ENCODE data around the gene OSTN. TPM values are rescaled to one million over a fixed set of nuclear protein-coding genes. Genes with fewer than 3 reads are reported as not detected.

OSTN gene
- total RNA-seq, 1 experiment from 2014 or later, result not detected

DNA sequence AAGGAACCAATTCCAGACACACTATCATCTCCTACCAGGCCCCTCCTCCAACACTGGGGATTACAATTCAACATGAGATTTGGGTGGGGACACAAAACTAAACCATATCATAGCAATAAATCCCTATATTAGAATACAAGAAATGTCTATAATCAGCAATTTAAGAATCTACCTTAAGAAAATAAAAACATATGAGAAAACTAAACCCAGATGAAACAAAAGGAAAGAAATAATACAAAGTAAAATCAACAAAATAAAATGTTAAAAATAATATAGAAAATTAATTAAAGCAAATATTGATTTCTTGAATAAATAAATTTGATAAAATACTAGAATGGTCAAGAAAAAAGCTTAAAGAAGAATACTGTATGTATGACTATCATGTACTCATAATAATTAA is 6.1 kb upstream of the OSTN start:
- ATAC-seq, result no peak
- intact Hi-C loops (cut with micrococcal nuclease; ENCODE audit: unreplicated experiment) (no loop called here), in situ Hi-C loops (cut with HindIII; ENCODE audit: low pct_unique_long_range_greater_than_20kb, low sequenced_read_pairs) (no loop called here)
- BruUV-seq (replicated peaks), result no TSS peak
- Histone ChIP-seq H3K27ac (ENCODE audit: low read length) (no peak overlapping the region), H3K36me3 (ENCODE audit: control insufficient read depth, insufficient read depth, low read length) (no peaks in the 10 kb centered on the region), H3K27me3 (ENCODE audit: control insufficient read depth, insufficient read depth, low read length) (no peaks in the 10 kb centered on the region), H3K4me1 (ENCODE audit: control insufficient read depth, insufficient read depth, low read length) (no peaks in the 10 kb centered on the region), H3K9me3 (ENCODE audit: control insufficient read depth, insufficient read depth, low read depth, low read length) (no peaks in the 10 kb centered on the region), H3K4me3 (ENCODE audit: low read depth in 2 of 2, low read length in 2 of 2) (no peak overlapping the region)
- no peak for DNase-seq (ENCODE audit: low read depth, low spot score)
- ChIA-PET CTCF (no interaction called here), POLR2A (no interaction called here)
- TF ChIP-seq TCF7L2 (IDR thresholded peaks at IDR 0.05; ENCODE audit: low read depth, low read length) (no peak), SIN3A (IDR thresholded peaks at IDR 0.05; ENCODE audit: borderline replicate concordance, insufficient read depth, low read depth, low read length) (no peak), POLR2AphosphoS5 (IDR thresholded peaks at IDR 0.05; ENCODE audit: low read depth, low read length) (no peak)
- TF ChIP-seq, protein P1, sequence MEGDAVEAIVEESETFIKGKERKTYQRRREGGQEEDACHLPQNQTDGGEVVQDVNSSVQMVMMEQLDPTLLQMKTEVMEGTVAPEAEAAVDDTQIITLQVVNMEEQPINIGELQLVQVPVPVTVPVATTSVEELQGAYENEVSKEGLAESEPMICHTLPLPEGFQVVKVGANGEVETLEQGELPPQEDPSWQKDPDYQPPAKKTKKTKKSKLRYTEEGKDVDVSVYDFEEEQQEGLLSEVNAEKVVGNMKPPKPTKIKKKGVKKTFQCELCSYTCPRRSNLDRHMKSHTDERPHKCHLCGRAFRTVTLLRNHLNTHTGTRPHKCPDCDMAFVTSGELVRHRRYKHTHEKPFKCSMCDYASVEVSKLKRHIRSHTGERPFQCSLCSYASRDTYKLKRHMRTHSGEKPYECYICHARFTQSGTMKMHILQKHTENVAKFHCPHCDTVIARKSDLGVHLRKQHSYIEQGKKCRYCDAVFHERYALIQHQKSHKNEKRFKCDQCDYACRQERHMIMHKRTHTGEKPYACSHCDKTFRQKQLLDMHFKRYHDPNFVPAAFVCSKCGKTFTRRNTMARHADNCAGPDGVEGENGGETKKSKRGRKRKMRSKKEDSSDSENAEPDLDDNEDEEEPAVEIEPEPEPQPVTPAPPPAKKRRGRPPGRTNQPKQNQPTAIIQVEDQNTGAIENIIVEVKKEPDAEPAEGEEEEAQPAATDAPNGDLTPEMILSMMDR (IDR thresholded peaks at IDR 0.05), result no peak
- TF ChIP-seq, protein P2, sequence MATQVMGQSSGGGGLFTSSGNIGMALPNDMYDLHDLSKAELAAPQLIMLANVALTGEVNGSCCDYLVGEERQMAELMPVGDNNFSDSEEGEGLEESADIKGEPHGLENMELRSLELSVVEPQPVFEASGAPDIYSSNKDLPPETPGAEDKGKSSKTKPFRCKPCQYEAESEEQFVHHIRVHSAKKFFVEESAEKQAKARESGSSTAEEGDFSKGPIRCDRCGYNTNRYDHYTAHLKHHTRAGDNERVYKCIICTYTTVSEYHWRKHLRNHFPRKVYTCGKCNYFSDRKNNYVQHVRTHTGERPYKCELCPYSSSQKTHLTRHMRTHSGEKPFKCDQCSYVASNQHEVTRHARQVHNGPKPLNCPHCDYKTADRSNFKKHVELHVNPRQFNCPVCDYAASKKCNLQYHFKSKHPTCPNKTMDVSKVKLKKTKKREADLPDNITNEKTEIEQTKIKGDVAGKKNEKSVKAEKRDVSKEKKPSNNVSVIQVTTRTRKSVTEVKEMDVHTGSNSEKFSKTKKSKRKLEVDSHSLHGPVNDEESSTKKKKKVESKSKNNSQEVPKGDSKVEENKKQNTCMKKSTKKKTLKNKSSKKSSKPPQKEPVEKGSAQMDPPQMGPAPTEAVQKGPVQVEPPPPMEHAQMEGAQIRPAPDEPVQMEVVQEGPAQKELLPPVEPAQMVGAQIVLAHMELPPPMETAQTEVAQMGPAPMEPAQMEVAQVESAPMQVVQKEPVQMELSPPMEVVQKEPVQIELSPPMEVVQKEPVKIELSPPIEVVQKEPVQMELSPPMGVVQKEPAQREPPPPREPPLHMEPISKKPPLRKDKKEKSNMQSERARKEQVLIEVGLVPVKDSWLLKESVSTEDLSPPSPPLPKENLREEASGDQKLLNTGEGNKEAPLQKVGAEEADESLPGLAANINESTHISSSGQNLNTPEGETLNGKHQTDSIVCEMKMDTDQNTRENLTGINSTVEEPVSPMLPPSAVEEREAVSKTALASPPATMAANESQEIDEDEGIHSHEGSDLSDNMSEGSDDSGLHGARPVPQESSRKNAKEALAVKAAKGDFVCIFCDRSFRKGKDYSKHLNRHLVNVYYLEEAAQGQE (IDR thresholded peaks at IDR 0.05; ENCODE audit: insufficient read depth in 1 of 2, low read depth in 2 of 2, low read length in 1 of 2), result no peak

DNA sequence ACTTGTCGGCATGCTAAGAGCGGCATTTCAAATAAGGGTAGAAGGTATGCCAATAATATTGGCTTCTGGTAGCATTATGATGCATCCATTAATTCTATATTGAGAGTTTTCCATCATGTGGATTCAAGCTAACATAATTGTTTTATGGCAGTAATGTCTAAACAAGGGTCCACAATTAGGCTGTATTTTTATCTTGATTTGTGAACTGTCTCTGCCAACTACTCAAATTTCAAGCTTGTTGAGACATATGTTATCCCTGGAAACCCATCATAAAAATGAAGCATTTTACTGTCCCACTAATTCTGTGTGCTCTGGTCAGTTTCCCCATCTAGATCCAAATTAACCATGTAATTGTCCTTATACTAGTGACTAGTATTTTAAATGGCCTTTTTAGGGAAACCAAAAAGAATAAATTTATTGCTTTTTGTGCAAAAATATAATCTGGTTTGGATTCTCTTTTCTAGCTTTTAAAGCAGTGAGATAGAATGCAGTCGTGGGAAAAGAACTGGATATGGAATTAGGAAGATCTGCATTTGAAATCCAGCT is 1.2 kb upstream of the OSTN start:
- TF ChIP-seq TCF7L2 (IDR thresholded peaks at IDR 0.05; ENCODE audit: low read depth, low read length) (no peak), SIN3A (IDR thresholded peaks at IDR 0.05; ENCODE audit: borderline replicate concordance, insufficient read depth, low read depth, low read length) (no peak), POLR2AphosphoS5 (IDR thresholded peaks at IDR 0.05; ENCODE audit: low read depth, low read length) (no peak)
- TF ChIP-seq, protein P1 (IDR thresholded peaks at IDR 0.05), result no peak
- TF ChIP-seq, protein P2 (IDR thresholded peaks at IDR 0.05; ENCODE audit: insufficient read depth in 1 of 2, low read depth in 2 of 2, low read length in 1 of 2), result no peak
- H3K27me3 ChIP-seq (ENCODE audit: control insufficient read depth, insufficient read depth, low read length), result no peaks in the 10 kb centered on the region
- ChIA-PET CTCF (no interaction called here), POLR2A (no interaction called here)
- in situ Hi-C loops (cut with HindIII; ENCODE audit: low pct_unique_long_range_greater_than_20kb, low sequenced_read_pairs) (no loop called here), intact Hi-C loops (cut with micrococcal nuclease; ENCODE audit: unreplicated experiment) (no loop called here)
- no peak overlapping the region for H3K27ac ChIP-seq (ENCODE audit: low read length)
- no peak overlapping the region for H3K4me3 ChIP-seq (ENCODE audit: low read depth in 2 of 2, low read length in 2 of 2)
- no peak for DNase-seq (ENCODE audit: low read depth, low spot score)
- no peak for ATAC-seq
- BruUV-seq (replicated peaks), result no TSS peak
- H3K4me1 ChIP-seq (ENCODE audit: control insufficient read depth, insufficient read depth, low read length), result no peaks in the 10 kb centered on the region
- H3K36me3 ChIP-seq (ENCODE audit: control insufficient read depth, insufficient read depth, low read length), result no peaks in the 10 kb centered on the region
- H3K9me3 ChIP-seq (ENCODE audit: control insufficient read depth, insufficient read depth, low read depth, low read length), result no peaks in the 10 kb centered on the region
